Effector CD8-positive, alpha-beta T cell (primary cell): ENCODE results near the gene TRPC4AP.

Experiments used
- DNase-seq: peaks from one replicate; lab custom pipeline; 2025; lab: John Stamatoyannopoulos, UW

The TRPC4AP gene

DNA sequence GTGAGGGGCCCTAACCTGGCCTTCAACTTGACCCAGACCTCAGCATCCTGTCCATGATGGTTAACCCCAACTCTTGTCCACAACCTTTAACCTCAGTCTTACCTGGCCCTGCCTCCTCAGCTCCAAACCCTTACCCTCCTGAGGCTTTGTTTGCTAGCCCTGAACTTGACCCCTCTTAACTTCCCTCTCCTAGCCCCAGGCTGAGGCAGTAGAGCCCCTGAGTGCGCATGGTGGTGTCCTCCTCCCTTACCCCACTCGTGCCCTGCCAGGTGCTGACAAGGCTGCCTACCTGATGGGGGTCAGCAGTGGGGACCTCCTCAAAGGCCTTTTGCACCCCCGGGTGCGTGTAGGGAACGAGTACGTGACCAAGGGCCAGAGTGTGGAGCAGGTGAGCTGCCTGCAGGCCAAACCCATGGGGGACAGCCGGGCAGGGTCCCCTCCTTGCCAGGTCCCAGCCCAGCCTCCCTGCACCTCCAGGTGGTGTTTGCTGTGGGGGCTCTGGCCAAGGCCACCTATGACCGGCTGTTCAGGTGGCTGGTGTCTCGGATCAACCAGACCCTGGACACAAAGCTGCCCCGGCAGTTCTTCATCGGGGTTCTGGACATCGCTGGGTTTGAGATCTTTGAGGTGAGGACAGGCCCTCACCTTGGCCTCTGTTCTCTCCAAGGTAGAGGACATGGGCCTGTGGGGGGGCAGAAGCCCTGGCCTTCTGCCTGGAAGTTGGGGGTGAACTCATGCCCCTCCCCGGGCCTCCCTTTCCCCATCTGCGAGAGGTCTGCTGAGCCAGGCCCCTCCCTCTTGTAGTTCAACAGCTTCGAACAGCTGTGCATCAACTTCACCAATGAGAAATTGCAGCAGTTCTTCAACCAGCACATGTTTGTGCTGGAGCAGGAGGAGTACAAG, 105.1 kb downstream of the TRPC4AP start:
- no peak for DNase-seq

DNA sequence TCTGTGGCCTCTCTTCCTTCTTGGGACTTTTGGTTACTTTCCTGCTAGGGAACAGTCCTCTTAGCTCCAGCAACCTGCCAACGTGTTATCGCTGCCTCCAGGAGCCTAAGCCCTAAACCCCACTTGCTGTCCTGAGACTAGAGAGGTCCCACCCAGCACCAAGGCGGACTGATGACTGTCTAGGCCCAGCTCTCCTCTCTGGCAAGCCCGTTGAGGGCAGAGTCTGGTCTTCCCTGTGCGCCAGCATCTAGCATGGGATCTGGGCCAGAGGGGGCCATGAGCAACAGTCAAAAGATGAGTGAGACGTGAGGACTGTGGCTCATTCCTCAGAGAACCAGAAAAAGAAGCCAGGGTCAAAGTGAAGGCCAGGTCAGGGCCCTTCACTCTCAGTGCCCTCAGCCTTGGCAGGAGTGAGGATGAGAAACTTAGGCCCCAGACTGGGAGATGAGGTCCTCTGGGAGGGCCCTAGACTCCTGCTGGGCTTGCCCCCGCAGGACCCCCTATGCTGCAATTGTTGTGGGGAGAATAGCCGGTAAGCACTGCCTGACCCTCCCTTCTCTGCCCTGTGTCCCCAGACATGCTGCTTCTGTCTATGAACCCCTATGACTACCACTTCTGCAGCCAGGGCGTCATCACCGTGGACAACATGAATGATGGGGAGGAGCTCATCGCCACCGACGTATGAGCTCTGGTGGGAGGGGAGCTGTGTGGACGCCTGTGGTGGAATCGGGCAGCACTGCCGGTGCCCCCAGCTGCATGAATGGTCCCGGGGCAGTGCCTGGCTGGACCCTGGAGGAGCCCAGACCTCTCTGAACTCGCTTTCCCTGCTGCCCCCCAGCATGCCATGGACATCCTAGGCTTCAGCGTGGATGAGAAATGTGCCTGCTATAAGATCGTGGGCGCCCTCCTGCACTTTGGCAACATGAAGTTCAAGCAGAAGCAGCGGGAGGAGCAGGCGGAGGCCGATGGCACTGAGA, 106.0 kb downstream of the TRPC4AP start:
- no peak for DNase-seq

DNA sequence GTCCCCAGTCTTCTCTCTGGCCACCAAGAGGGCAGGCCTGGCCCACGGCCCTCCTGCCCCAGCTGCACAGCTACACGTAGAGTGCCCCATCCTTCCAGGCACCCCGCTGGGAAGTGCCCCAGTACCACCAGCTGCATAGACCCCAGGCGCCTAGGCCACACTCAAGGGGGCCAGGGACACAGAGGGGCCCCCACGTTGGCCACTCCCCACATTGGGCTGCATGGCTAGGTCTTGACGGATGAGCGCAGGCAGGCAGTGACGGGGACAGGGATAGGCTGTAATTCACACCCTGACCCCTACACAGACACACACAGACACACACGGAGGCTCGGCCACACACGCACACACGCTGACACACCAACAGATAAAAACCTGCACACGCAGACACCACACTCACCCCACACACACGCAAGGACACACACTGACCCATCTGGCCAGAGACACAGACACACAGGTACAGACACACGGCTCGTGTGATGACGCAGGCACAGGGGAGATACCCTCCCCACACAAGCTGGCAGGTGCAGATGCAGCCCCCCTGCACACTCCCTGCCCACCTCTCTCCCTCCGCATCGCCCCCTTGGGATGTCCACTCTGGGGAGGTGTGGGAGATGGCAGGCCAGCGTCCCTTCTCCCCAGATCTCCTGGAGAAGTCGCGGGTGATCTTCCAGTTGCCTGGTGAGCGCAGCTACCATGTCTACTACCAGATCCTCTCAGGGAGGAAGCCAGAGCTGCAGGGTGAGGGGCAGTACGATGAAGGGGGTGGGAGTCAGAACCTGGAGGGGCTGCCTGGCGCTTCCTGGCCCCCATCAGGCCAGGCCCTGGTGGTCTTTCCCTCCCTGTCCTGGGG, 106.9 kb downstream of the TRPC4AP start:
- DNase-seq: no peak

DNA sequence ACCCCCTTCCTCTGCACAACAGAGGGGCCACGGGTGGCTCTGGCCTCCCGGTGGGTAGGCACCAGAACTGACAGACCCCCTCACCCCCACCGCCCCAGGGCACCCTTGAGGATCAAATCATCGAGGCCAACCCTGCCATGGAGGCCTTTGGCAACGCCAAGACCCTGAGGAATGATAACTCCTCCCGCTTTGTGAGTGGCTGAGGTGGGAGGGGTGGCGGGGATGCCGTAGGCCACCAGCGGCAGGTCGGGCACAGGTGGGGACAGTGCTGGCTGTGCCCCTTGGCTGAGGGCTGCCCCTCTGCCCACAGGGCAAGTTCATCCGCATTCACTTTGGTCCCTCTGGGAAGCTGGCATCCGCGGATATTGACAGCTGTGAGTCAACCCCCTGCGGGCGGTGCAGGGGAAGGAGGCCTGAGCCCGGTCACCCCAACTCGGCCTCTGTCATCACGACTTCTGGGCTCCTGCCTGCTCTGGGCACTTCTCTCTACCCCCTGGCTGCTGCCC, 107.8 kb downstream of the TRPC4AP start:
- no peak for DNase-seq

DNA sequence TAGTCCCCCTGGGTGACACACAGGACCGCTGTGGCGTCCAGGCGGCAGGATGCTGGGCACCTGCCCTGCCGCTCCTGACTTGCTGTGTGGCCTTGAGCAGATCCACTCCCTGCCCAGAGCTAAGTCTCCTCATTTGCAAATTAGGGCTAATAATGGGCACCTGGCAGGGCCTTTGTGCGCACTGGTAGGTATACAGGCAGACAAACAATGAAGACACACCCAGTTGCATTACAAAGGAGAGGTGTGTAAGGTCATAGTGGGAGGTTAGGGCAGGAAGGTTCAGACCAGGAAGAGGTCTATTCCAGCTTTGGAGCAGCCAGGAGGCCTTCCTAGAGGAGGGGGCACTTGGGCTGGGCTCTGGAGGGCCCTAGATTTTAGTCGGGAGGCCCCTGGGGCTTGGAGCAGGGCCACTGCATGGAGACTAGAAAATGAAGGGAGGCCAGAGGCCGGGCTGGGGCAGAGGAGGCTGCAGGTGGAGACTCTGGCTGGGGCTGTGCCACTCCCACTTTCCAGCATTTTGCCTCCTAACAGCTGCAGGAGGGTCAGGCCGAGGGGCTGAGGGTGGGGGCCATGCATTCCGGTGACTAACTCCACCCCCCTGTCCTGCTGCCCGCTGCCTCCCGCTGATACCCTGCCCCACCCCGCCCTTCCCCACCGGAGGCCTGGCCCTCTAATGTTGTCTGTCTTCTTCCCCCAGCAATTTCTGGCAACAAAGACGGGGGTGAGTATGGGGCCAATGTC, 108.4 kb downstream of the TRPC4AP start:
- no peak for DNase-seq

DNA sequence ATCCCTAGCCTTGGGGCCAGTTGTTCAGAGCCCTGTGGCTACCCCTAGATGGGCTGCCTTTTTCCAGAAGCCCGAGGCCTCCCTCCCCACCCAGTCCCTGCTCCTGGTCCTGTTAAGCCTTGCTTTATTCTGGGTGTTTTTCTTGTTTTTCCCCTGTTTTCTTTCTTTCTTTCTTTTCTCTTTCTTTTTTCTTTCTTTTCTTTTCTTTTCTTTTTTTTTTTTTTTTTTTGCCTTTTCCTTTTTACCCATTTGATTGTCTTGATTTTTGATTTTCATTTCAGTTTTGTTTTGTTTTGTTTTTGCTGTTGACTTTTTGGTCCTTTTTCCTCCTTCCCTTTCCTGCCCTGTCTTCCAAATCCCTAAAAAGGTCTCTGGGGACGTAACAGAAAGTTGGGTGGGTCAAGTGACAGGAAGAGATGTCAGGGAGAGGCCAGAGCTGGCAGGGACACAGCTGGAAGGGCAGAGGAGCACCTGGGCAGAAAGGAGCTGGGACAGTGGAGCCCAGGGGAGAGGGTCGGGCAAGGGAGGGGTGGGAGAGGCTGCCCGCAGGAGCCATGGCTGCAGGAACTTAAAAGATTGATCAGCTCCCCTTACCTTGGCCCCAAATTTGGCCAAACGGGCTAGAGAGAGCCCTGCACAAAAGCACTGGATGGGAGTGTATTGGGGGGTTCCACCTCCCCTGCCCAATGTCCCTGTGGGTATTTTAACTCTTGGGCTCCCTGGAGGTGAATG, 109.4 kb downstream of the TRPC4AP start:
- DNase-seq: no peak

DNA sequence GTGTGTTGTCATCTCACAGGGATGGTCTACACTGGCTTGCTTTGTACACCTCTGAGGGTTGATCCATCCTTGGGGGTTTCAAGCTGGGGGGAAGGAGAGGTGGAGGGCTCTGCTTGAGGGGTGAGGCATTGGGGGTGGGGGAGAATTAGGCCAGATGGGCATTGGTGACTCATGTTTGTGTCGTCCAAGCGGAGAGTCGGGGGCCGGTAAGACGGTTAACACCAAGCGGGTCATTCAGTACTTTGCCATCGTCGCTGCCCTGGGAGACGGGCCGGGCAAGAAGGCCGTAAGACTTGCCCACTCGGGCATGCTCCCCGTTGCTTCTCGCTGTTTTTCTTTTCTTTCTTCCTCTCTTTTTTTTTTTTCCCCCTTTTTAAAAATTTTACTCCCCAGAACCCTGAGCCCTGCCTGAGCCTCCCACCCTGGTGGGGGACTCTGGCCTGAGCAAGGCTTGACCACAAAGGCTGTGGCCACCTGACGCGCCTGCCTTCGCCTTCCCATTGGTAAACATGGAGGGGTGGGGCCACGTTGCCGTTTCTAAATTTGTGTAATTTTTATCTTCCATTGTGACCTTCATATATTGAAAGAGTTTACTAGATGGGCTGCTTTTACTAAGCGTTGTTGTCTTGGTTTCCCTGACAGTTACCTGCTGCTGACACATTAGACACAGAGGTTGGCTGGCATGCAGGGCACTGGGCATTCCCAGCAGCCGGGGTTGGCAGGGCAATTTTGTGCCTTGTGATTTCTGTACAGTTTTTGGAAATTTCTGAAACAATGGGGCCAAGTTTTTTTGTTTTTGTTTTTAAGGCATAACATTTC, 110.1 kb downstream of the TRPC4AP start:
- DNase-seq: no peak

DNA sequence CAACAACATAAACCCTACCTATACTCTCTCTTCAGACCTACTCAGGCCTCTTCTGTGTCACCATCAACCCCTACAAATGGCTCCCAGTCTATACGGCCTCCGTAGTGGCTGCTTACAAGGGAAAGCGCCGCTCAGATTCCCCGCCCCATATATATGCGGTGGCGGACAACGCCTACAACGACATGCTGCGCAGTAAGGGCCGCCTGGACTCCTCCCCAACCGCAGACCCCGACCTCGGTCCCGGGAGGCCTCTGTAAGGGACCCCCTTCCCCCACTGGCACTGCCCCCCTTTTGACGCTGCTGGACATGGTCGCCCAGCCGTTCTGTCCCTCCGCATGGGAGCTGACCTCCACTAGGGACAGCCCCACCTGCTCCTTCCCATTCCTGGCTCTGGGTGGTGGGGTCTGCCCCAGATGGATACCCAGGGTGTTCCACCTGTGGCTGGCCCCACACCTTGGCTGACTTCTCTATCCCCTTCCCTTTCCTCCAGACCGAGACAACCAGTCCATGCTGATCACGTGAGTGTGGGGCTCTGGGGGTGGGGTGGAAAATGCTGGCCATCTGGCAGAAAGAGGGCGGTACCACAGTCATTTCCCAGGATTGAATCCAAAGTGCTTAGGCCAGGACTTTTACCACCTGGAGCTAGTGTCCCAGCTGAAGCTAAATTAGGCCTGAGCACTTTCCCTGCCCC, 111.9 kb downstream of the TRPC4AP start:
- no peak for DNase-seq

DNA sequence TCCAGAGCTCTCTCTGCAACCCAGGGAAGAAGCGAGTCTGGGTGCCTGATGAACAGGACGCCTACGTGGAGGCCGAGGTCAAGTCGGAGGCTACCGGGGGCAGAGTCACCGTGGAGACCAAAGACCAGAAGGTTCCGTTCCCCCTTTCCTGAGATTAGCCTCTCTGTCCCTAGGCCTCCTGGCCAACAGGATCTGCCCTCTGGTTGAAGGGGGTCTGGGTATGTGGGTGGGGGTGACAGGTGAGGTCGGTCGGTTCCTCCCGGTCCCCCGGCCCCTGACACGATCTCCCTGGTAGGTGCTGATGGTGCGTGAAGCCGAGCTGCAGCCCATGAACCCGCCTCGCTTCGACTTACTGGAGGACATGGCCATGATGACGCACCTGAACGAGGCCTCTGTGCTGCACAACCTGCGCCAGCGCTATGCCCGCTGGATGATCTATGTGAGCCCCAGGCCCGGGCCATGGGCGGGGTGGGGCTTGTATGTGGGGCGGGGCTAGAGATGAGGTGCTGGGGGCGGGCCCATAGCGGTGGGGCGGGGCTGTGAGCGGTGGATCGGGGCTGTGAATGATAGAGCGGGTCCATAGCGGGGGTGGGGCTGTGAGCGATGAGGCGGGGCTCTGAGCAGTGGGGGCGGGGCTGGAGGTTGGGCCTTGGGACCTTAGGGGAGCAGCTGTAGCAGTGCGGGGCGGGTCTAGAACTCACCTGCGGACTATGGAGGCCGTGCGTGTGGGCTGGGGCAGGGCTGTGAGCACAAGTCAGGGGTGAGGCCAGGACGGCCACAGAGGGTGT, 113.0 kb downstream of the TRPC4AP start:
- no peak for DNase-seq

DNA sequence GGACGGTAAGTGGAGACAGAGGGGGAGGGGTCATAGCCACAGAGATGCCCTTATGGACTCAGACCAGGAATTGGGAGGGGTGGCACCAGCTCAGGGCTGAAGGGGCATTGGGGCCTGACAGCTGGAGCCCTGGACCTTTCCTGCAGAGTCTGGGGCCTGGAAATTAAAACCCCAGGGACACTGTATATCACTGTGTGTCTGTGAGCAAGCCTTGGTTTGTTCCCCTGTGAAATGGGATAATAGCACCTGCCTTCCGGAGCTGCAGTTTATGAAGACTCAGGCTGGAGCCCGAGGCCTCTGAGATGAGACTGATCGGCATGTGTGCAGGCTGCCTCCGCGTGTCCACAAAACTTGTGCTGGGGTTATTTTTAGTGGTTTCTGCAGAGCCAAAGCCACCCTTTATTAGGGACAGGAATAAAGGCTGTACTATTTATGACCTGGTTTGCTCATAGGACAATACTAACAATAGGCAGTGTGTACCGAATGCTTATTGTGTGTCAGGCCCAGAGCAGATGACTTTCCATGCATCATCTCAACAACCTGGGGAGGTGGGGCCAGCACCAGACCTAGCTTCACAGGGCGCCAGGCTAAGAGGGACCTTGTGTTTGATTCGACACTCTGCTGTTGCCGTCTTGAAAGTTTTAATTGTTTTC, 114.4 kb downstream of the TRPC4AP start:
- no peak for DNase-seq

DNA sequence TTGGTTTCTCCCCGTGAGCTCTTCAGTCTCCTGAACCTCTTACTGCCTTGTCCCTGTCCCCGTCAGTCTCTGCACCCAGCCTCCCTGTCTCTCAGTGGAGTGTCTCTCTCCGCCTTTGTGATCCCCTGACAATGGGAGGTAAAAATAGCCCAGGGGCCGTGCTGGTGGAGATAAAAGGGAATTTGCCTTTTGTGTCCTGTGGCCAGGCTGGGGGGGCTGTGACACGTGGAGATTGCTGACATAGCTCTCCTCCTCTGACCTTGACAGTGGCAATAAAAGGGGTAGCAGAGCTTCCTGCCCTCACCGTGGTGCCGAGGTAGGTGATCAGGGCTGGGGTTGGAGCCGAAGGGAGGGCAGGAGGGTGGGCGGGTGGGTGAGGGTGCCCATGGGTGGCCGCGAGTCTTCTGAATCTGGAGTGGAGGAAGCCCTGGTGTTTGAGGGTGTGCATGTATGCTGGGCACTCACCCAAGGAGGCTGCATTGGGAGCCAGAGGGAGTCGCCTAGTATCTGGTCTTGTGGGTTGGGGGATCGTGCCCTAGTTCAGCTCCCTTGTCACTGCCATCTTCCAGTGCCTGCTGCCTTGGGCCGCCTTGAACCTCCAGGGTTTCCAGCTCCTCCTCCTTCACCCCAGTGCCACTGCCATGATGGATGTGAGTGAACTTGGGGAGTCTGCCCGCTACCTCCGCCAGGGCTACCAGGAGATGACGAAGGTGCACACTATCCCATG, 115.1 kb downstream of the TRPC4AP start:
- no peak for DNase-seq

DNA sequence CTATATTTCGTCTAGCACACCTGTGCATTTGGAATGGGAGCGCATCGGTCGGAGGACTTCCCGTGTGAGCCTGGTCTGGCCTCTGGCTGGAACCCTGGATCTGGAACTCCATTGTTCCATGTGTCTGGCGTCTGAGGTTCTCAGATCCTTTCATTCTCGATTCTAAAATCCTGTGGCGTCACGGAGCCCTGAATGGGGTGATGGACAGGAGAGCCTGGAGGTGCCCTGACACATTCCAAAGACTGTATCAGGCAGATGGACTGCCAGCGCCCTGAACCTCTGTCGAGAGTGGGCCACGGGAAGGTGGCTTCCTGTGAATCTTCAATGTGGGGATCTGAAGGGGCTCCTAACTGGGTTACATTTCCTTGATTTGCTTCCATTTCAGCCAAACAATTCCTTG, 116.3 kb downstream of the TRPC4AP start:
- no peak for DNase-seq

DNA sequence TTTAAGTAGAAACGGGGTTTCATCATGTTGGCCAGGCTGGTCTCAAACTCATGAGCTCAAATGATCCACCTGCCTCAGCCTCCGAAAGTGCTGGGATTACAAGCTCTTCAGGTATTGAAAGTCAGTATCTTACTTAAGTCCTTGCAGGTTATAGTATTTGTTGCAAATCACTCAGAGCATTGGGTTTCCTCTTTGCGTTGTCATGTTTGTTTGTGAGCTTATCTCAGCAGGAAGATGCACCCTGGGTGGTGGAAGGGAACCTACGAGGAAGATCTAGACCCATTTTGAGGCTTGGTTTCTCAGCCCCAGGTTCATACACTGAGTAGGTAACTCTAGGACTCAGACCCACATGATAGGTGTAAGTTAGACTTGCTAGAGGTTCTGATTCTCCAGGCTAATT, 118.4 kb downstream of the TRPC4AP start:
- DNase-seq: no peak

DNA sequence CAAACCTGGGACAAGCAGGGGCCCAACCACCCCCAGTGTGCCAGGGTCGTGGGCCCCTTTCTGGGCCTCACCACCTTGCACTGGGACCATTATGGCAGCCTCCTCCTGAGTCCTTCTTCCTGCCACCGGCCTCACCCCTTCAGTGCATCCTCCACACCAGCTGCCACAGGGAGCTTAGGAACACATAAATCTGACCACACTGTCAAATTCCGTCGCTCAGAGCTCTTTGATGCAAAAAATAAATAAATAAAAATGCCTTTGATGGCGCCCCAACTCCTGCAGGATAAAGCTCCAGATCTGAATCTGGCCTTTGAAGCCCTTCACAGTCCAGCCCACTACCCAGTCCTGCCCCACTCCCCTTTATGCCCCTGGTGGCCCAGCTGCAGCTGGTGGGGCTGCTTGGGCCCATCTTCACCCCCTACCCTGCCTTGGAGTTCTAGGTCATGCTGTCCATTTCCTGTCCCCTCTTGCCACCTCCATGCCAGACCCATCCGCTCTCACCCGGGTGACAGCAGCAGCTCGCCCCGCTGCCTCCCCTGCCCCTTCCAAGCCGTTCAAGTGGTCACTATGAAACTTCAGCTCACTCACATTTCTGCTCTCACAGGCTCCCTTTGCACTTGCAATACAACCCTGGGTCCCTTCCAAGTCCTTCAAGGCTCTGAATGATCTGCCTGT, 120.9 kb downstream of the TRPC4AP start:
- DNase-seq: no peak

DNA sequence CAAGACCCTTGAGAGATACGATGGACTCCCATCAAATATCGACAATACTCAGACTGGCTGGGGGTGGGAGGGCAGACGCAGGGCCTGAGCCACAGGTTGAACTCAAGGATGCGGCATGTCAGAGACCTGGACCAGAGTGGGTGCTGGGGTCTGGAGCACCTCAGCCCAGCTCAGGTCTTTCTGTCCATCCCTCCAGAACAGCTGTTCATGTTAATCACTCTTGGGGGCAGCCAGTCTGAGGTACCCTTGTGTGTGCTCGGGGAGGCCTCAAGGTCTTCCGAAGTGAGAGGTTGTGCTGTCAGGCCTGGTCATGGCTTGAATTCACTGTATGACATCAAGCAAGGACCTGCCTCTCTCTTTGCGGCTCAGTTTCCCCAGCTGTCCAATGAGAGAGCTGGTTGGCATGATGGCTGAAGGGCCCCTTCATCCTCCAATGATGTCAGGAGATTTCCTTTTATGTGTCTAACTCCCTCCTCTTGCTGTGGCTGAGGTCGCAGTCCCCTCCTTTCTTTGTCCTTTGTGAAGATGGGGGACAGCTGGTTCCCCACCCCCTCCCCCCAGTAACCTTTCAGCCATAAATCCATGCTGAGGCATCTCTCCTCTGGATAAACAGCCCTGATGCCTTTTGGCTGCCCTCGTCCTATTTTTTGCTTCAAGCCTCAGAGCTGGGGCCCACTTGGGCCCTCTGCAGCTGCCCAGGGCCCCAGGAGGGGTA, 121.6 kb downstream of the TRPC4AP start:
- DNase-seq: no peak
